Measurements from ENCODE around the gene EME2.

EME2 gene

GRCh38 chr16:1772908-1773702 lies 495 bp downstream of the EME2 start, which contains the start of gene MRPS34:
MRPS34 (minus strand) TSS chr16:1773134; CDS start chr16:1773119, 15 bp downstream.
- DNase-seq (ENCODE audit: extremely low read depth, low read depth) = peak; percentile 42
- peak; percentile 52 for TF ChIP-seq CTCF (IDR thresholded peaks at IDR 0.05; ENCODE audit: low read depth, low read length)

DNA sequence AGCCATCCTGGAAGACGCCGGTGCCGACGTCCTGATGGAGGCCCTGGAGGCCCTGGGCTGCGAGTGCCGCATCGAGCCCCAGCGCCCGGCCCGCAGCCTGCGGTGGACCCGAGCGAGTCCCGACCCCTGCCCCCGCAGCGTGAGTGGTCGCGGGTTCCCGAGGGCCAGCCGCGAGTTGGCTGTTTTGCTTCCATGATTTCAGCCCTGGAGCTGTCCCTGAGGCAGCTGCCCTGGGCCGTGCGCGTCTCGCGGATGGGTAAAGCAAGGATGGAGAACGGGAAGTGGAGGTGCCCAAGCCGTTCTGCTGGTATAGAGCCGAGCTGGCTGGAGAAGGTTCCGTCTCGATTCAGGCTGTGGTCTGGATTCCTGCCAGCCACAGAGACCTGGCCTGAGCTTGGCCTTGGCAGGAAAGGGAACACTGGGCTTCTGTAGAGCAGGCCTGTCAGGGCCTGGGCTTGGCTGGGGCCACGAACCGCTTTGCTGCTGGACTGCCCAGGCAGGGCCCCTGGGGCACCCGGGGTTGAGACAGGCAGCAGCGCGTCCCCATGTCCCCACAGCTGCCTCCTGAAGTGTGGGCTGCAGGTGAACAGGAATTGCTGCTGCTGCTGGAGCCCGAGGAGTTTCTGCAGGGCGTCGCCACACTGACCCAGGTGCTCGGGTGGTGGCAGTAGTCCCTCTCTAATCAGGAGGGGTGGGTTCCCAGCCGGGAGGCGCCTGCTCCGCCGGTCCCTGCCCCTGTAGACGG lies 1.3 kb downstream of the EME2 start:
- DNase-seq (ENCODE audit: extremely low read depth, low read depth) = no peak
- no peak for TF ChIP-seq CTCF (IDR thresholded peaks at IDR 0.05; ENCODE audit: low read depth, low read length)

GRCh38 chr16:1774448-1774780 lies 1.8 kb downstream of the EME2 start:
- no peak for DNase-seq (ENCODE audit: extremely low read depth, low read depth)
- no peak for TF ChIP-seq CTCF (IDR thresholded peaks at IDR 0.05; ENCODE audit: low read depth, low read length)

DNA sequence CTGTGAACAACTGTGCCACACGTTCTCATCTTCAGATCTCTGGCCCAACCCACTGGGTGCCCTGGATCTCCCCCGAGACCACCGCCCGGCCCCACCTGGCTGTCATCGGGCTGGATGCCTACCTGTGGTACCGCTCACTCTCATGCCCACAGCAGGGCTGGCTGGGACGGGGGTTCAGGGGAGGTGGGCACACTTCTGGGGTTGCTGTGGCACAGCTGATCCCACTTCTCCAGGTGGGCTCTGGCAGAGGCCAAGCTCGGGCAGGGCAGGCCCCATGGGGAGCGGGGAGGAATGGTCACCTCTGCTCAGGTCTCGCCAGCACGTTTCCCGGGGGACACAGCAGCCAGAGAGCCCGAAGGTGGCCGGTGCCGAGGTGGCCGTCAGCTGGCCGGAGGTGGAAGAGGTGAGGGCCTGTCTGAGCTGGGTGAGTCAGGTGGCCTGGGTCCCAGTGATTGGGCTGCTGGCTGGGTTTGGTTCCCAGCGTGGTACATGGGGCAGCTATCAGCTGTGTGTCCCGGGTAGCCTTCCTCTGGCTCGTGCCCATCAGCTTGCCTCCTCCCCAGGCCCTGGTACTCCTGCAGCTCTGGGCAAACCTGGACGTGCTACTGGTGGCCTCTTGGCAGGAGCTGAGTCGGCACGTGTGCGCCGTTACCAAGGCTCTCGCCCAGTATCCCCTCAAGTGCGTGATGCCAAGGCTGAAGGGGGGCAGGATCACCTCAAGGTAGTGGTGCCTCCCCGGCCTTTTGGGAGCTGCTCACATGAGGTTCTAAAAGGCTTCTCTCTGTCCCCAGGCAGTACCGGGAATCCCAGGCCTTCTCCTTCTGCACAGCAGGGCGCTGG lies 2.6 kb downstream of the EME2 start:
- no peak for TF ChIP-seq CTCF (IDR thresholded peaks at IDR 0.05; ENCODE audit: low read depth, low read length)
- DNase-seq (ENCODE audit: extremely low read depth, low read depth) = no peak

GRCh38 chr16:1775846-1776671 lies 3.4 kb downstream of the EME2 start:
- DNase-seq (ENCODE audit: extremely low read depth, low read depth) = no peak
- TF ChIP-seq CTCF (IDR thresholded peaks at IDR 0.05; ENCODE audit: low read depth, low read length) = no peak

GRCh38 chr16:1776672-1776955 lies 4.0 kb downstream of the EME2 start:
- DNase-seq (ENCODE audit: extremely low read depth, low read depth) = no peak
- TF ChIP-seq CTCF (IDR thresholded peaks at IDR 0.05; ENCODE audit: low read depth, low read length) = no peak
